Measurements from ENCODE around the gene STARD13.

Gene STARD13

GRCh38 chr13:33091415-33091774 is 194.2 kb downstream of the STARD13 start:
- H3K27me3 Mint-ChIP-seq: peaks cover 3% of the 10 kb centered on the region
- no peaks in the 10 kb centered on the region for H3K4me1 Mint-ChIP-seq
- H3K27ac Mint-ChIP-seq: no peak overlapping the region
- H3K9me3 Mint-ChIP-seq: no peaks in the 10 kb centered on the region
- H3K36me3 Mint-ChIP-seq: no peaks in the 10 kb centered on the region
- no peak for DNase-seq
- CTCF ChIA-PET: no interaction called here
- no peak overlapping the region for H3K4me3 Mint-ChIP-seq

- no peak overlapping the region for H3K4me3 Mint-ChIP-seq
- CTCF ChIA-PET: no interaction called here
- no peaks in the 10 kb centered on the region for H3K4me1 Mint-ChIP-seq
- no peak for DNase-seq
- H3K27me3 Mint-ChIP-seq: no peaks in the 10 kb centered on the region
- no peaks in the 10 kb centered on the region for H3K36me3 Mint-ChIP-seq
- H3K27ac Mint-ChIP-seq: no peak overlapping the region
- no peaks in the 10 kb centered on the region for H3K9me3 Mint-ChIP-seq
Measured at GRCh38 chr13:33090755-33091414, 194.7 kb downstream of the STARD13 start.

- no peak for DNase-seq
- peaks cover 5% of the 10 kb centered on the region for H3K27me3 Mint-ChIP-seq
- H3K4me1 Mint-ChIP-seq: no peaks in the 10 kb centered on the region
- no peaks in the 10 kb centered on the region for H3K36me3 Mint-ChIP-seq
- H3K4me3 Mint-ChIP-seq: no peak overlapping the region
- no peak overlapping the region for H3K27ac Mint-ChIP-seq
- CTCF ChIA-PET: no interaction called here
- H3K9me3 Mint-ChIP-seq: no peaks in the 10 kb centered on the region
Measured at GRCh38 chr13:33089311-33089710, 196.2 kb downstream of the STARD13 start.

- H3K27me3 Mint-ChIP-seq: peaks cover 7% of the 10 kb centered on the region
- no peaks in the 10 kb centered on the region for H3K4me1 Mint-ChIP-seq
- H3K9me3 Mint-ChIP-seq: no peaks in the 10 kb centered on the region
- H3K4me3 Mint-ChIP-seq: no peak overlapping the region
- H3K27ac Mint-ChIP-seq: no peak overlapping the region
- H3K36me3 Mint-ChIP-seq: no peaks in the 10 kb centered on the region
- CTCF ChIA-PET: no interaction called here
- no peak for DNase-seq
Measured at GRCh38 chr13:33087790-33088189, 197.8 kb downstream of the STARD13 start.

- H3K36me3 Mint-ChIP-seq: no peaks in the 10 kb centered on the region
- H3K4me3 Mint-ChIP-seq: no peak overlapping the region
- DNase-seq: no peak
- H3K9me3 Mint-ChIP-seq: no peaks in the 10 kb centered on the region
- H3K4me1 Mint-ChIP-seq: no peaks in the 10 kb centered on the region
- no peak overlapping the region for H3K27ac Mint-ChIP-seq
- CTCF ChIA-PET: no interaction called here
- H3K27me3 Mint-ChIP-seq: peaks cover 10% of the 10 kb centered on the region
Measured at GRCh38 chr13:33087091-33087490, 198.5 kb downstream of the STARD13 start.

- Mint-ChIP-seq H3K27me3 (peaks cover 26% of the 10 kb centered on the region), H3K36me3 (no peaks in the 10 kb centered on the region), H3K27ac (no peak overlapping the region), H3K9me3 (no peaks in the 10 kb centered on the region), H3K4me1 (no peaks in the 10 kb centered on the region), H3K4me3 (no peak overlapping the region)
- CTCF ChIA-PET: interaction anchor here (0.6 kb wide), 1 partner anchor 8 kb away, joined by 3 read pairs; no protein-coding TSS in a partner anchor
- no peak for DNase-seq
Measured at GRCh38 chr13:33083054-33083453, 202.5 kb downstream of the STARD13 start.

GRCh38 chr13:33081666-33082065 is 203.9 kb downstream of the STARD13 start:
- H3K4me1 Mint-ChIP-seq: no peaks in the 10 kb centered on the region
- H3K36me3 Mint-ChIP-seq: no peaks in the 10 kb centered on the region
- peaks cover 26% of the 10 kb centered on the region for H3K27me3 Mint-ChIP-seq
- no peaks in the 10 kb centered on the region for H3K9me3 Mint-ChIP-seq
- H3K4me3 Mint-ChIP-seq: no peak overlapping the region
- CTCF ChIA-PET: no interaction called here
- no peak overlapping the region for H3K27ac Mint-ChIP-seq
- no peak for DNase-seq

GRCh38 chr13:33080972-33081590 is 204.5 kb downstream of the STARD13 start:
- DNase-seq: no peak
- Mint-ChIP-seq H3K27ac (no peak overlapping the region), H3K4me1 (no peaks in the 10 kb centered on the region), H3K27me3 (peaks cover 26% of the 10 kb centered on the region), H3K36me3 (no peaks in the 10 kb centered on the region), H3K9me3 (no peaks in the 10 kb centered on the region), H3K4me3 (no peak overlapping the region)
- CTCF ChIA-PET: no interaction called here

- H3K9me3 Mint-ChIP-seq: no peaks in the 10 kb centered on the region
- H3K4me3 Mint-ChIP-seq: no peak overlapping the region
- DNase-seq: no peak
- no peaks in the 10 kb centered on the region for H3K4me1 Mint-ChIP-seq
- CTCF ChIA-PET: interaction anchor here (0.7 kb wide), 1 partner anchor 68 kb away, joined by 3 read pairs; no protein-coding TSS in a partner anchor
- peaks cover 24% of the 10 kb centered on the region for H3K27me3 Mint-ChIP-seq
- H3K27ac Mint-ChIP-seq: no peak overlapping the region
- H3K36me3 Mint-ChIP-seq: no peaks in the 10 kb centered on the region
Measured at GRCh38 chr13:33079960-33080359, 205.6 kb downstream of the STARD13 start.

- Mint-ChIP-seq H3K9me3 (no peaks in the 10 kb centered on the region), H3K4me1 (no peaks in the 10 kb centered on the region), H3K4me3 (no peak overlapping the region), H3K27ac (no peak overlapping the region), H3K27me3 (peaks cover 21% of the 10 kb centered on the region), H3K36me3 (no peaks in the 10 kb centered on the region)
- no peak for DNase-seq
- CTCF ChIA-PET: no interaction called here
Measured at GRCh38 chr13:33078263-33078662, 207.3 kb downstream of the STARD13 start.

- CTCF ChIA-PET: interaction anchor here (0.6 kb wide), 1 partner anchor 768 kb away, joined by 3 read pairs; no protein-coding TSS in a partner anchor
- no peaks in the 10 kb centered on the region for H3K9me3 Mint-ChIP-seq
- peaks cover 16% of the 10 kb centered on the region for H3K27me3 Mint-ChIP-seq
- H3K4me3 Mint-ChIP-seq: no peak overlapping the region
- no peak for DNase-seq
- H3K27ac Mint-ChIP-seq: no peak overlapping the region
- no peaks in the 10 kb centered on the region for H3K4me1 Mint-ChIP-seq
- no peaks in the 10 kb centered on the region for H3K36me3 Mint-ChIP-seq
Measured at GRCh38 chr13:33076001-33076992, 209.3 kb downstream of the STARD13 start.

GRCh38 chr13:33073338-33073737 is 212.2 kb downstream of the STARD13 start:
- H3K4me3 Mint-ChIP-seq: no peak overlapping the region
- no peak for DNase-seq
- no peaks in the 10 kb centered on the region for H3K36me3 Mint-ChIP-seq
- H3K4me1 Mint-ChIP-seq: no peaks in the 10 kb centered on the region
- H3K27ac Mint-ChIP-seq: no peak overlapping the region
- CTCF ChIA-PET: no interaction called here
- H3K9me3 Mint-ChIP-seq: no peaks in the 10 kb centered on the region
- peaks cover 2% of the 10 kb centered on the region for H3K27me3 Mint-ChIP-seq

GRCh38 chr13:33072759-33073158 is 212.8 kb downstream of the STARD13 start:
- CTCF ChIA-PET: no interaction called here
- Mint-ChIP-seq H3K4me1 (no peaks in the 10 kb centered on the region), H3K27me3 (no peaks in the 10 kb centered on the region), H3K36me3 (no peaks in the 10 kb centered on the region), H3K4me3 (no peak overlapping the region), H3K9me3 (no peaks in the 10 kb centered on the region), H3K27ac (no peak overlapping the region)
- no peak for DNase-seq

- no peaks in the 10 kb centered on the region for H3K27me3 Mint-ChIP-seq
- no peaks in the 10 kb centered on the region for H3K9me3 Mint-ChIP-seq
- no peaks in the 10 kb centered on the region for H3K4me1 Mint-ChIP-seq
- H3K36me3 Mint-ChIP-seq: no peaks in the 10 kb centered on the region
- CTCF ChIA-PET: no interaction called here
- no peak for DNase-seq
- no peak overlapping the region for H3K4me3 Mint-ChIP-seq
- H3K27ac Mint-ChIP-seq: no peak overlapping the region
Measured at GRCh38 chr13:33072282-33072681, 213.3 kb downstream of the STARD13 start.
